GM19043 (cell line): ENCODE measurements around the gene THOC6.

Experiments
- ATAC-seq: cut with Tn5 transposase; IDR thresholded peaks from one replicate; pipeline ENCODE4 v1.9.1; 2021; ENCODE audit warnings: low read depth; ENCODE audit not compliant: unreplicated experiment

THOC6 gene

DNA sequence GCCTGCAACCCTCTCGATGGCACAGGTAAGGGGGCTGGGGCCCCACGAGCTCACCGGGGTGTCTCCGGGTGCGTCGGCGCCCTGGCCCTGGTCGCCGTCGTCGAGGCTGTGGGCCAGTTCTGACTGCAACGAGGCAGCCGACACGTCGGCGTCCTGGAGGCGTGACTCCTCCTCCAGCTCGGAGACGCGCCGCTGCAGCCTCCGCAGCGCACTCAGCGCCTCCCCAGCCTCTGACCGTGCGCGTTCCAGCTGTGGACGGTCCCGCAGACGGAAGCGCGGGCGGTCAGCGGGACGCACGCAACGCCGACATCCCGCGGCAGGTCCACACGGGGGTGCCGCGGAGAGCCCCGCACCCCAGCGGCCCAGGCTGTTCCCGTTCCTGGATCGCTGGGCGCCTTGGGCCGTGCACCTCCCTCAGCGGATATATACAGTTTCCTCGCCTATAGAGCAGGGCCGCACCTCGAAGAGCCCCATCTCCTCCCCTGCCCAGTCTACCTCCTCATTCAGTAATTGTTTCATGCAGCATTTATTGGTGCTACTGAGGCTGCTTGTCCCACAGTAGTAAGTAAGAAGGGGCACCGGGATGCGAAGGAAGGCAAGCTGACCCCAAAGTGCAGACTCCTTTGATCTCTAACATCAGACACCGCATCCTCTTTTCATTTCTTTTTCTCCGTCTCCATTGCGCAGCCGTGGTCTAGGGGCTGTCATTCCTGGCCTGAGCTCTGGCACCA, 5.8 kb downstream of the THOC6 start:
- ATAC-seq: no peak

DNA sequence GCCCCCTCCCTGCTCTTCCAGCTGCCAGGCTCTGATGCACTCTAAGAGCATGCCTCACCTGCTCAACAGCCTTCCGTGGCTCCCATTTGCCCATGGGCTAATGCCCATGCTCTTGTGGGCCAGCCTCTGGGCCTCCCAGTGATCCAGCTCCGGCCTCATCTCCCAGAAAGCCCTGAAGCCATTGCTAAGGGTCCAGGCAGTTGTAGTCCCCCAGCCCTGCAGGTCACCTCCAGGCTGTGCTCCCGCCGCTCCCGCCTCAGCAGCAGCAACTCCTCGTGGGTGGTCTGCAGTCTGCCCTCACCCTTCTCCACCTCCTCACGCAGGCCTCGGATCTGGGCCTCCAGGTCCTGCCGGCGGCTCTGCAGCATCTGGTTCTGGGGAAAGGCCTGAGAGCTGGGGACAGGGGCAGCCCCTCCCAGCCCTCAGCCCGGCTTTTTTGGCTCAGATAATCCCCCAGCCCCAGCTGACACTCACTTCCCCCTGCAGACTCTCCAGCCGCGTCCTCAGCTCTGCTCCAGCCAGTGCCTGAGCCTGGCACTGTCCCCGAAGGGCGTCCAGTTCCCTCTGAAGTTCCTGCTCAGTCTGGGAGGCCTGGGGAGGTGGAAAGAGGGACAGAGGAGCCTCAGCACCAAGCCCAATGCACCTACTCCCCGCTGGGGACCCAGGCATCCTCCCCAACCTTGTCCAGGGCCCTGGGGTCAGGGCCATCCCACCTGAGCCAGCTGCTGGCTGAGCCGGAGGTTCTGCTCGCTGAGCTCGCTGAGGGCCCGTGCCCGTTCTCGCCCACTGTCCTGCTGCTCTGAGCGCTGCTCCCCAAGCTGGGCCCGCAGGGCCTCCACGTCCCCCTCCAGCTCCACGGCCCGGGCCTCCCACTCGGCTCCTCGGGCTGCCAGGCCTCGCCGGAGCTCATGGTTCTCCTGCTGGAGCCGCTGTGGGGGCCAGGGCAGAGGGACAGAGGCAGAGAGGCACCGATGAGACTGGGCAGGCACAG, 6.7 kb downstream of the THOC6 start:
- ATAC-seq: no peak

DNA sequence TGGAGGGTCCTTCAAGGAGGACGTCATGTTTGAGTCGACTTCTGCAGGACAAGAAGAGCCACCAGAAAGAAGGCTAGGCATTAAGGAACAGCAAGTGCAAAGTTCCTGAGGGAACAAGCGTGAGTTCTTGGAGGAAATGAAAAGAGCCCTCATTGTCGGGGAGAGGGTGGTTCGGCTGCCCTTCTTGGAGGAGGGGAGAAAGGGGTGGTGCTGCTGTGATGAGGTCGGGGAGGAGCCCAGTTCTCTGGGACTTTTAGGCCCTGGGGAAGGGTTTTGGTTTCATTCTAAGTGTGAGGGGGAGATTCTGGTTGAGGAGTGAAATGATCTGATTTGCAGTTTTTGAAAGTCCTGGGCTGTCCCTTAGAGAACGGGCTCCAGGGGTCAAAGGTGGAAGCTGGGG, 8.8 kb downstream of the THOC6 start:
- ATAC-seq: no peak

DNA sequence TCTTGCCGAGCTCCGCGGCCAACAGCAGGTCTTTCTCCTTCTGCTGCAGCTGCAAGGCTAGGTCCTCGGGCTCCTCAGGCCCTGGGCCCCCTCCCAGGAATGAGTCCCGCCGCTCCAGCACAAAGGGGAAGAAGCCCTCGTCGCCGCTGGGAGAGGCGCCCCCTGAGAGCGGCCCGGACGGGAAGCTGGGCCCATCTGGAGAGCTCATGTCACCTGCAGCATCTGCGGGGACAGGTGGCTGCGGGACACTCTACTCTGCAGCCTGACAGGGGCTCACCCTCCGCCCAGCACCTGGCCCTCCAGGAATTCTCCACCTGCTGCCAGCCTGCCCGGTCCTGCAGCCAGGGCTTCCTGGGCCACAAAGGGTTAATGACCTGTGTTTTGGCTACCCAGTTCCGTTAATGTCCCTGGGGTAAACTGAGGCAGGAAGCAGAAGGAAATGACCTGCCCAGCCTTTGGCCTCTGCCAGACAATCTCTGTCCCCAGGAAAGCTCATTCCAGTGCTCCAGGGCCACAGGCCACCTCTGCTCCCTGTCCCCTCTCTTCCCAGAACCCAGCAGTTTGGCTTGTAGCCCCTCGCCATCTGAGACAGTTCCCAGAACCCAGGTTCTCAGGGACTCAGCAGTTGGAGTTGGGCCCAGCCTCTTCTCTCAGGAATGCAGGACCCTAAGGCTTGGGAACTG, 11.6 kb downstream of the THOC6 start:
- ATAC-seq: no peak

DNA sequence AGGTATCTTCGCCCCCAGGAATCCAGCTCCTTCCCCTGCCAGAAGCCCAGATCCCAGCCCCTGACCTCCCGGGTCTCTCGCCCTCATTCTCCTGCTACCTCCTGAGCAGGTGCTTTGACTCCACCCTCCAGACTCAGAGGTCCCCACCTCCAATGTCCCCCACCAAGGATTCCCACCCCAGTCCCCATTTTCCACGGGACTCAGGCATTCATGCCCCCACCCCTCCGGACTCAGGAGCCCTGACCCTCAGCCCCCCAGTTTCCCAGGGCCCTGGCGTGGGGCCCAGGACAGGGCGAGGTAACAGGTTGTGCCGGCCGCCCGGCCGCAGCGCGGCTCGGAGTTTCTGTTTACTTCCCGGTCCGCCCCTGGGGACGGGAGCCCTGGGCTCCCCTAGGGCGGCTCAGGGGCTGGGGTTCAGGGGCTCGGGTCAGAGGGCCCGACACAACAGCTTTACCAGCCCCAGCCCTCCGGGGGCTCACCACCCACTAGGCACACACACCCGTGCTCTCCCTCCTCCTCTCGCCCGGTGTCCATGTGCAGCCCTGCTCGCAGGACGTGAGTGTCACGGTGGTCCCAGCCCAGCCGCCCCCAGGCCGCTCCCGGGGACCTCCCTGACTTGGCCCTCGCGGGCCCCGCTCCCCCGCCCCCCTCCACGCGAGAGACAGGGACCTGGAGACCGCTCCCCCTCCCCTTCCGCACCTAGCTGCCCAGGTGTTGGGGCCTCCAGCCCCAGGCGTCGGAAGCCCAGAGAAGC, 12.3 kb downstream of the THOC6 start:
- ATAC-seq: no peak

DNA sequence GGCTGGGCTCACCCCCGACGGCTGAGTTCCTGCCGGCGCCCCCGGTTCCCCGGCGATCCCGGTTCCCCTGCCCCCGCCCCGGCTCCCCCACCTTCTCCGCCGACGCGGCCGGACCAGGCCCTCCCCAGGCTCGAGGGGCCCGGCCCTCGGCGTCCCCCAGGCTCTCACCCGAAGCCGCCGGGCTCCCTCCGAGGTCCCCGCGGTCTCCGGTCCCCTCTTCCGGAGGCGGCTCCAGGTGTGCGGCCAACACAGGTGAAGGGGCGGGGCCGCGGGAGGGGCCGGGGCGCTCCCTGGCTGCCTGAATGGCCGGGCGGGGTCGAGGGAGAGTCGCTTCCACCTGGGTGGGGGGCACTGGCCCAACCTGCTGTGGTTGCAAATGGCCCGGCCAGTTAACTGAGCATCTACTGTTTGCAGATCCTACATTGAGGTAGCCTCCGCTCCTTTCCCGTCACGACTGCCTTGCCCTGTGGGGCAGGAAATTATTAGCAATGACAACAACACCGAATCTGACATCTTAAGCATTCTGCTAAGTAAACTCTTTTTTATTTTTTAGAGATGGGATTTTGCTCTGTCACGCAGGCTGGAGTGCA, 13.0 kb downstream of the THOC6 start, which contains the start of gene BICDL2:
BICDL2 (minus strand) TSS at position 219 of the 590 bp plus-strand sequence. CDS start 1,448 bp downstream, outside the sequence.
- no peak for ATAC-seq

DNA sequence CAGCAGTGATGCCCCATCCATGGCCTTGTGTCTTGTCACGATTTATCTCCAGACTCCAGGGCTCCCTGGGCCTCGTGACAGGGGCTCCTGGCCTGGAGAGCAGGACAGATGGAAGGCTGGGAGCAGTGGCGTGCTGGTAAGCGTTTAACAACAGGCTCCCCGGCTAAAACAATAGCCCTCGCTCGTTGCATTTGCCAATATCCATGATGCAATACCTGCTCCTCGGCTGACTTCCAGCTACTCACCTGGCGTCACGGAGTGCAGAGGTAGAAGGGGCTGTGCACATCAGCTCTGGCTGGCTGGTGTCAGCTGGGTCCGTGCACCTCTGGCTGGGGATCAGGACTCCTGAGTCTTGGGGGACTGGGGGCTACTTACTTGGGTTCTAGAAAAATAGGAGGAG, 14.4 kb downstream of the THOC6 start:
- ATAC-seq: no peak

DNA sequence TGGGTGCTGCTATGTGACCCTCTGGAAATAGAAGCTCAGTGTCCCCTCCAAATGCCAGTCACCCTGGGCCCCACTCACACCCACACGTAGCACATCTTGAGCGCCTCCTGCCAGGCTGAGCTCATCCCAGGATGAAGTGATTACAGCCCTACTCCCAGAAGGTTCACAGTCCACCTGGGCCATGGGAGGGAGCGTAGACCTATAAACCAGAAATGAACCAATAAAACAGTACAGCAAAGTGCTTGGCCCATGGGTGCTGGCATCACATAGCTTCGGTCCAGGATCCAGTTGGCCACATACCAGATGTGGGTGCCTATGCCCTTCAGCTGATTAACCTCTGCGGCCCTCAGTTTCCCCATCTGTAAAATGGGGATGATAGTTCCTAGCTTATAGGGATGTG, 15.1 kb downstream of the THOC6 start:
- no peak for ATAC-seq

DNA sequence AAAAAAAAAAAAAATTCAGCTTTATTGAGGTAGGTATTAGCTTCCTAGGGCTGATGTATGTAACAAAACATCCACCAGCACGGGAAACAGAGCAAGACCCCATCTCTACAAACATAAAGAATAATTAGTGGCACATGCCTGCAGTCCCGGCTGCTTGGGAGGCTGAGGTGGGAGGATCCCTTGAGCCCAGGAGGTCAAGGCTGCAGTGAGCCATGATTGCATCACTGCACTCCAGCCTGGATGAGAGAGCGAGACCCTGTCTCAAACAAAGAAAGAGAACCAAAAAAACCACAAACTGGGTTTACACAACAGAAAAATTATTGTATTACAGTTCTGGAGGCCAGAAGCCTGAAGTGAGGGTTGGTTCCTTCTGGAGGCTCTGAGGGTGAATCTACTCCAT, 18.5 kb downstream of the THOC6 start:
- no peak for ATAC-seq

DNA sequence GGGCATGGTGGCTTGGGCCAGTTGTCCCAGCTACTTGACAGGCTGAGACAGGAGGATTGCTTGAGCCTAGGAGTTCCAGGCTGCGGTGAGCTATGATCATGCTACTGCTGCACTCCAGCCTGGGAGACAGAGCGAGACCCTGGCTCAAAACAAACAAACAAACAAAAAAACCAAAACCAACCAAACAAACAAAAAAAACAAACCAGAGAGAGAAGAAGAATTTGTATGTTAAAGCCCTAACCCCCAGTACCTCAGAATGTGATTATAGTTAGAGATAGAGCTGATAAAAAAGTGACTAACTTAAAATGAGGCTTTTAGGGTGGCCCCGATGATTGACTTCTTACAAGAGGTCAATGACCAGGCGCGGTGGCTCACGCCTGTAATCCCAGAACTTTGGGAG, 20.9 kb downstream of the THOC6 start:
- no peak for ATAC-seq

DNA sequence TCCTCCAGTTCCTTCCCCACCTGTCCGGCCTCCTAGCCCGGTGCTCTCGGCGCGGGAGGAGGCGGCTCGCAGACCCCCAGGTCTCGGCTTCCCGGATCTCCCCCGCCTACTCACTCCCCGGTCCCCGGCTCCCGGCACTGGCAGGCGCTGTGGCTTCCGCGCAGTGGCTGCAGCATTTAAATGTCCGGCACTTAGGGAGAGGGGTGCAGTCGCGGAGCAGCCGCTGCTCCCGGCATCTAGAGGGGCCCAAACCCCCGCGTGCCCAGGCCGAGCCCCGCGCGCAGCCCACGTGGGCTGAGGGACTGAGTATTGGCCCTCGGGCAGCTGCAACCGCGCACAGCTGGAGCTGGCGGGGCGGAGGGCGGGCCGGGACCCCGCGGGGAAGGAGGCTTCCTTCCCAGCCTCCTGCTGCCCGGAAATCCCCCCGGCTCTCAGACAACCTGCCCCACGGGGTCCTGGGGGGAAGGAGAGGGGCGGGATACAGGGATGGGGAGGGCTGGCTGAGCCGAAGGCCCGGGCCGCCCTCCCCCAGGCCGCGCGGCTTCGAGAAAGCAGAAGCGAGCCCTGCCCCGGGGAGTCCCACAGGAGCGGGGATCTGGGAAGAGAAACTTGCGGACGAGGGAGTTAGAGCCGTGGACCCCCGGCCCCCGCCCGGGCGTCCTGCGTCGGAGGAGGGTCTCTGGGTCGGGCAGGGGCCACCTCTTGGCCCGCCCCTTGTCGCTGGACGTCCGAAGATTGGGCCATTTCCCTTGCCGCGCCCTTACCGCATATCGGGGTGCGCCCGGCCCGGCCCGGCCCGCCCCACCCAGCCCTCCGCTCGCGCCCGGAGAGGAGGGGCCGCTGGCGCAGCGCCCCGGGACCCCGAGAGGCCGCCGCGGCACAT, 22.2 kb downstream of the THOC6 start, which contains the start of gene MMP25:
MMP25 (plus strand) TSS at position 804 of the 883 bp plus-strand sequence. CDS start 357 bp downstream, outside the sequence.
- no peak for ATAC-seq

DNA sequence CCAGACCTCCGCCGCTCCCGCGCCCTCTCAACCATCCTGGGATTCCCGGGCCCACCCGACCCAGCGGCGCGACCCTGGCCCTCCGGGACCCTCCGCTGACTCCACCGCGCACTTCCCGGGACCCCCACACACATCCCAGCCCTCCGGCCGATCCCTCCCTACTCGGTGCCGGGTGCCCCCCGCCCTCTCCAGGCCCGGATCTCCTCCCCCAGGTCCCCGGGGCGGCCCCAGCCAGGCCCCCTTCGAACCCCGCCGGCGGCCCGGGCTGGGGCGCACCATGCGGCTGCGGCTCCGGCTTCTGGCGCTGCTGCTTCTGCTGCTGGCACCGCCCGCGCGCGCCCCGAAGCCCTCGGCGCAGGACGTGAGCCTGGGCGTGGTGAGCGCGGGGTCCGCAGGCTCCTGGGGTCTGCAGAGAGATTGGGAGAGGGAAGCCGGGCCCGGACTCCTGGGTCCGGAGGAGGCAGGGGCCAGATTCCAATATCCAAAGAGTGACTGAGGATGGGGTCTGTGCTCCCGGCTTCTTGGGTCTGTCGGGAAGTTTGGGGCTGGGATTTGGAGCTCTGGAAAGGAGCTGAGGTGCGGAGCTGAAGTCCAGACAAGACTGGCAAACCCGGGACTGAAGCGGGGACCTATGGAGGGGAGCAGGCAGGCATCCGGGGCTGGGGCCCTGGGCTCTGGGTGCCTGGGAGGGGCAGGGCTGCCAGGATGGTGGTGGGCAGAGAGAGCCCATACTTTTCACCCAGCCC, 23.0 kb downstream of the THOC6 start:
- no peak for ATAC-seq

DNA sequence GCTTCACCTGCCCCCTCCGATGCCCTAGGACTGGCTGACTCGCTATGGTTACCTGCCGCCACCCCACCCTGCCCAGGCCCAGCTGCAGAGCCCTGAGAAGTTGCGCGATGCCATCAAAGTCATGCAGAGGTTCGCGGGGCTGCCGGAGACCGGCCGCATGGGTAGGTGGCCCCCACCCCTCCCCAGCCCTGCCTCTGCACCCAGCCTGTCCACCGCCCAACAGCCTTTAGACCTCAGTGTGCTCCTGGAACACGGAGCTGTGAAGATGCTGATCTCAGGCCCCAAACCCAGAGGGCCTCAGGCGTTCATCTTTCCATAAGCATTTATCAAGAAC, 23.5 kb downstream of the THOC6 start:
- no peak for ATAC-seq

DNA sequence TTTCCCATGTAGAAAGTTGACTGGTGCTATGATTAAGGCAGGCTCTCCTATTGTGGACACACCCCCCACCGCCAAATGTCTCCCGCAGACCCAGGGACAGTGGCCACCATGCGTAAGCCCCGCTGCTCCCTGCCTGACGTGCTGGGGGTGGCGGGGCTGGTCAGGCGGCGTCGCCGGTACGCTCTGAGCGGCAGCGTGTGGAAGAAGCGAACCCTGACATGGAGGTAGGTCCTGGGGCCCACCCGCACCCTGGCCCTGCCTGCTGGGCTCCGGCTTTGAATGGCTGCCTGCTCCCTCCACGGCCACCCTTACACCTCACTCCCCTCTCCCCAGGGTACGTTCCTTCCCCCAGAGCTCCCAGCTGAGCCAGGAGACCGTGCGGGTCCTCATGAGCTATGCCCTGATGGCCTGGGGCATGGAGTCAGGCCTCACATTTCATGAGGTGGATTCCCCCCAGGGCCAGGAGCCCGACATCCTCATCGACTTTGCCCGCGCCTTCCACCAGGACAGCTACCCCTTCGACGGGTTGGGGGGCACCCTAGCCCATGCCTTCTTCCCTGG, 26.2 kb downstream of the THOC6 start:
- no peak for ATAC-seq

DNA sequence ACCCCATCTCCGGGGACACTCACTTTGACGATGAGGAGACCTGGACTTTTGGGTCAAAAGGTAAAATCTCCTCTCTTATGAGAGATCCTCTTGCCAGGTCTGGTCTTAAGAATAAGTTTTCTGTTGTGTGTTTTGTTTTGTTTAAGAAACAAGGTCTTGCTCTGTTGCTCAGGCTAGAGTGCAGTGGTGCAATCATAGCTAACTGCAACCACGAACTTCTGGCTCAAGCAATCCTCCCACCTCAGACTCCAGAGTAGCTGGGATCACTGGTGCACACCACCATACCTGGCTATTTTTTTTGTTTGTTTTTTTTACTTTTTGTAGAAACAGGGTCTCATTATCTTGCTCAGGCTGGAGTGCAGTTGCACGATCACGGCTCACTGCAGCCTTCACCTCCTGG, 26.7 kb downstream of the THOC6 start:
- no peak for ATAC-seq

DNA sequence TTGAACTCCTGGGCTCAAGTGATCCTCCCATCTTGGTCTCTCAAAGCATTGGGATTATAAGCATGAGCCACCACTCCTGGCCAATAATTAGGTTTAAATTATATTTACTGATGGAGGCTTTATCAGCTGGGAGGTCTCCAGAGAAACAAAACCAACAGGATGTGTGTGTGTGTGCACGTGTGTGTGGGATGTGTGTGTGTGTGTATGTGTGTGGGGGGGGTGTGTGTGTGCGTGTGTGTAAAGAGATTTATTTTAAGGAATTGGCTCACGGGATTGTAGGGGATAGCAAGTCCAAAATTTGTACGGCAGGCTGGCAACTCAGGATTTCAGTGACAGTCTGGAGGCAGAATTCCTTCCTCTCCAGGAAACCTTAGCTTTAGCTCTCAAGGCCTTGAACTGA, 27.2 kb downstream of the THOC6 start:
- ATAC-seq: no peak

DNA sequence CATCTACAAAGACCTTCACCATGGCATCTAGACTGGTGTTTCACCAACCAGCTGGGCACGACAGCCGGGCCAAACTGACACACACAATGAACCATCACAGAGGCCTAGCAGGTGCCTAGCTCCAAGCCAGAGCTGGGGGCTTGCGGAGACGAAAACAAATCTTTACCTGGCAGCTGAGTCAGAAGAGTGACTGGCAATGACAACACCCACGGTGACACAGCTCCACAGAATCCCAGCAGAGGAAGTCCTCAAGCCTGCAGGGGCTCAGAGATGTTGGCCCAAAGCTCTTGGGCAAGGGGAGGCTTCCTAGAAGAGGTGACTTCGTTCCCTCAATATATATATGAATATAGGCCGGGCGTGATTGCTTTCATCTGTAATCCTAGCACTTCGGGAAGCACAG, 27.7 kb downstream of the THOC6 start:
- ATAC-seq: no peak
